Transverse colon (tissue), 4 donors: ENCODE results near the gene PPARGC1A. TPM values are rescaled to one million over a fixed set of nuclear protein-coding genes. Genes with fewer than 3 reads are reported as not detected.

Experiments
- DNase-seq: peaks from one replicate; pipeline ENCODE4 v3.0.0-alpha.2; 2019
- H3K27ac ChIP-seq, 4 donors: fragments of 200-600 bp; sonication (generic); 2 replicates each; pipeline ENCODE4 v1.5.1; 2016 to 2018; ENCODE audit warnings: inconsistent platforms in 4 of 4
- H3K27me3 ChIP-seq: fragments of 200-600 bp; sonication (generic); 2 replicates; pipeline ENCODE4 v1.5.1; 2017; ENCODE audit warnings: inconsistent platforms
- H3K36me3 ChIP-seq, 4 donors: fragments of 200-600 bp; sonication (generic); 2 replicates each; pipeline ENCODE4 v1.5.1; 2017 to 2019; ENCODE audit warnings: inconsistent platforms in 4 of 4
- H3K4me1 ChIP-seq, 4 donors: fragments of 200-600 bp; sonication (generic); 2 replicates each; pipeline ENCODE4 v1.5.1; 2017 to 2020; ENCODE audit warnings: inconsistent platforms in 4 of 4
- H3K4me3 ChIP-seq, 4 donors: fragments of 200-600 bp; sonication (generic); 1 replicate in 1 of 4; 2 replicates in 3 of 4; pipeline versions ENCODE4 v1.5.1 to v1.6.1; 2017 to 2019; ENCODE audit warnings: inconsistent platforms in 4 of 4
- H3K9me3 ChIP-seq, 2 donors: fragments of 200-600 bp; sonication (generic); 2 replicates each; pipeline ENCODE4 v1.5.1; 2017 to 2019; ENCODE audit warnings: inconsistent platforms in 2 of 2
- CTCF ChIP-seq, 5 experiments: fragments of 200-600 bp in 3 of 5; fragments of 450-650 bp in 2 of 5; sonication (generic) in 3 of 5; IDR thresholded peaks; 1 replicate in 2 of 5; 2 replicates in 3 of 5; pipeline ENCODE4 v1.5.1; 2016 to 2017; ENCODE audit warnings: antibody characterized with exemption in 5 of 5, inconsistent platforms in 3 of 5, mild to moderate bottlenecking in 2 of 5, moderate library complexity in 1 of 5
- EP300 ChIP-seq: sonication (generic); formaldehyde crosslinking; IDR thresholded peaks from one replicate; pipeline ENCODE4 v1.6.1; 2017; ENCODE audit warnings: antibody characterized with exemption, low read depth
- POLR2A ChIP-seq: fragments of 450-650 bp; IDR thresholded peaks from one replicate; pipeline ENCODE4 v1.6.1; 2016; ENCODE audit warnings: antibody characterized with exemption, mild to moderate bottlenecking, moderate library complexity
- POLR2AphosphoS5 ChIP-seq, 3 donors: sonication (generic); formaldehyde crosslinking; IDR thresholded peaks; one replicate each; pipeline ENCODE4 v1.6.1; 2016; ENCODE audit warnings: antibody characterized with exemption in 3 of 3
- WGBS, 2 donors: methylation state at CpG; one replicate each; pipeline ENCODE4 v1.1.5; 2018; ENCODE audit warnings: low coverage in 1 of 2; 5-methylcytosine and 5-hydroxymethylcytosine counted together
- in situ Hi-C, 4 donors: fragments of 200-750 bp; cut with MboI; loops; one replicate each; pipeline versions ENCODE4 v1.15.0 to v1.15.1; 2017; ENCODE audit warnings: low sequenced_read_pairs in 3 of 4, low pct_ligation_motif_present in 1 of 4, low pct_unique_long_range_greater_than_20kb in 1 of 4
- intact Hi-C: fragments of 100-400 bp; cut with DNase I; formaldehyde crosslinking; loops from one replicate; pipeline ENCODE4 v1.15.1; 2023; ENCODE audit warnings: low total_unique reads
- total RNA-seq, 4 donors: library from RNA; depleted of rRNA; stranded (reverse); fragments of >200 nt; gene quantifications; one replicate each; pipeline ENCODE4 v1.1.0, GENCODE V29; 2016

PPARGC1A gene
- total RNA-seq, 4 donors from 2014 or later: 63.7 to 4,431 (median 108) TPM

DNA sequence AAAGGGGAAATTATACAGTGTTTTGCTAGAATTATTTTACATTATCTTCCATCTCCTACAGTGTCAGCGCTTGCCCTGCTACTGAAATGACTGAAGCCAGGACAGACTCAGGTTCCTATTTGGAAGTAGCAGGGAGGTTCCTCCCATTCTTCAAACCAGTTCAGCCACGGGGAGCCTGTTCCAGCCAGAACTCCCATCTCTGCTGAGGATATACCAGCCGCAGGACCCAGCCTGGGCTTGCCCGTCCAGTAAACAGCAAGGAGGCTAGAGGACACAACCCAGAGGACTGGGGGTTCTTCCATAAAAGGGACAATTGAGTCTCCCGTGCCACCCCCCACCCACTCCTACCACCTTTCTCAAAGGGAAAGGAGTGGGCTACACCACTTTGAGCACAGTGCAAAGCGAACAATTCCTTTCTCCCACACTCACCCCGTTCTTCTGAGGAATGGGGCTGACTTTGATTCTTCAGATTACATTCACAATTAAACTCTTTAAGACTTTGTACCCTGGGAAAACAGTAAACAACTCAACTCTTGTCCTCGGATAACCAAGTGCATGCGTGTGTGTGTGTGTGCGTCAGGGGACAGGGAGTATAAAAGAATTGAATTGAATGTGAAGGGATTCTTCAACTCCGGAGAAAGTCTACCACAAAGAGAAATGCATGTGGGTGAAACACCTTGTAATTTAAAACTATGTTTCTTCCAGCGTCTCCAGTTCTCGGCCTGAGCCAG, 31.0 kb upstream of the PPARGC1A start:
- TF ChIP-seq EP300 (no peak), POLR2A (no peak), CTCF (IDR thresholded peaks at IDR 0.05) (no peak), POLR2AphosphoS5 (IDR thresholded peaks at IDR 0.05) (no peak)
- intact Hi-C loops: no loop called here
- in situ Hi-C loops: no loop called here
- H3K4me3 ChIP-seq: no peak overlapping the region
- 82% methylated on average over 6 to 13 of the region's 13 CpGs for WGBS, 2 donors
- H3K27me3 ChIP-seq: no peaks in the 10 kb centered on the region
- no peaks in the 10 kb centered on the region for H3K9me3 ChIP-seq
- DNase-seq: no peak
- no peak overlapping the region for H3K27ac ChIP-seq
- H3K36me3 ChIP-seq: no peaks in the 10 kb centered on the region
- H3K4me1 ChIP-seq: no peaks in the 10 kb centered on the region

- no peak overlapping the region for H3K27ac ChIP-seq
Observed at GRCh38 chr4:23920296-23920695, 30.4 kb upstream of the PPARGC1A start.

GRCh38 chr4:23916282-23916681, 26.4 kb upstream of the PPARGC1A start:
- no peaks in the 10 kb centered on the region for H3K9me3 ChIP-seq
- in situ Hi-C loops: no loop called here
- H3K36me3 ChIP-seq: no peaks in the 10 kb centered on the region
- no peak for TF ChIP-seq EP300
- TF ChIP-seq POLR2AphosphoS5 (IDR thresholded peaks at IDR 0.05): no peak
- no peak for TF ChIP-seq POLR2A
- no peak for TF ChIP-seq CTCF (IDR thresholded peaks at IDR 0.05)
- no peaks in the 10 kb centered on the region for H3K27me3 ChIP-seq
- H3K4me3 ChIP-seq: no peak overlapping the region
- 66 to 70% methylated on average over 2 of the region's 2 CpGs for WGBS, 2 donors
- intact Hi-C loops: no loop called here
- no peak overlapping the region for H3K27ac ChIP-seq
- no peak for DNase-seq
- no peaks in the 10 kb centered on the region for H3K4me1 ChIP-seq

More at GRCh38 chr4:23920296-23920695, 30.4 kb upstream of the PPARGC1A start:
- in situ Hi-C loops (no loop called here), intact Hi-C loops (no loop called here)
- no peak overlapping the region for H3K4me3 ChIP-seq
- no peak for DNase-seq
- no peaks in the 10 kb centered on the region for H3K36me3 ChIP-seq
- H3K27me3 ChIP-seq: no peaks in the 10 kb centered on the region
- H3K4me1 ChIP-seq: no peaks in the 10 kb centered on the region
- no peaks in the 10 kb centered on the region for H3K9me3 ChIP-seq
- no peak for TF ChIP-seq EP300
- TF ChIP-seq CTCF (IDR thresholded peaks at IDR 0.05): no peak
- TF ChIP-seq POLR2A: no peak
- no peak for TF ChIP-seq POLR2AphosphoS5 (IDR thresholded peaks at IDR 0.05)

- Histone ChIP-seq H3K4me1 (no peaks in the 10 kb centered on the region), H3K27ac (no peak overlapping the region), H3K9me3 (no peaks in the 10 kb centered on the region), H3K36me3 (no peaks in the 10 kb centered on the region), H3K27me3 (no peaks in the 10 kb centered on the region), H3K4me3 (no peak overlapping the region)
- in situ Hi-C loops: no loop called here
- no peak for TF ChIP-seq POLR2A
- TF ChIP-seq POLR2AphosphoS5 (IDR thresholded peaks at IDR 0.05): no peak
- TF ChIP-seq EP300: no peak
- no peak for TF ChIP-seq CTCF (IDR thresholded peaks at IDR 0.05)
- DNase-seq: no peak
- WGBS, 2 donors: 75 to 83% methylated on average over 2 of the region's 2 CpGs
- intact Hi-C loops: no loop called here
Observed at GRCh38 chr4:23915459-23916132, 25.7 kb upstream of the PPARGC1A start.
